RPMI7951 (cell line): ENCODE data around the gene FAM53A. TPM values are rescaled to one million over a fixed set of nuclear protein-coding genes. Genes with fewer than 3 reads are reported as not detected.
A peak's percentile ranks its signal among the peaks of the same experiment; 100 is the strongest.
"Not testable (repeated sequence)": the region's sequence is repeated elsewhere in the genome, so short reads cannot be mapped to it uniquely, and the experiment has no call there.

Experiments
- DNase-seq: peaks from one replicate; pipeline ENCODE4 v3.0.0-alpha.2; 2012; ENCODE audit warnings: low read depth
- total RNA-seq: library from RNA; depleted of rRNA; stranded (reverse); fragments of >200 nt; shearing (Covaris generic); gene quantifications from 2 replicates; pipeline ENCODE4 v1.2.3, GENCODE V29; 2014

Gene FAM53A
- total RNA-seq, 1 experiment from 2014 or later, result 1.1 TPM

DNA sequence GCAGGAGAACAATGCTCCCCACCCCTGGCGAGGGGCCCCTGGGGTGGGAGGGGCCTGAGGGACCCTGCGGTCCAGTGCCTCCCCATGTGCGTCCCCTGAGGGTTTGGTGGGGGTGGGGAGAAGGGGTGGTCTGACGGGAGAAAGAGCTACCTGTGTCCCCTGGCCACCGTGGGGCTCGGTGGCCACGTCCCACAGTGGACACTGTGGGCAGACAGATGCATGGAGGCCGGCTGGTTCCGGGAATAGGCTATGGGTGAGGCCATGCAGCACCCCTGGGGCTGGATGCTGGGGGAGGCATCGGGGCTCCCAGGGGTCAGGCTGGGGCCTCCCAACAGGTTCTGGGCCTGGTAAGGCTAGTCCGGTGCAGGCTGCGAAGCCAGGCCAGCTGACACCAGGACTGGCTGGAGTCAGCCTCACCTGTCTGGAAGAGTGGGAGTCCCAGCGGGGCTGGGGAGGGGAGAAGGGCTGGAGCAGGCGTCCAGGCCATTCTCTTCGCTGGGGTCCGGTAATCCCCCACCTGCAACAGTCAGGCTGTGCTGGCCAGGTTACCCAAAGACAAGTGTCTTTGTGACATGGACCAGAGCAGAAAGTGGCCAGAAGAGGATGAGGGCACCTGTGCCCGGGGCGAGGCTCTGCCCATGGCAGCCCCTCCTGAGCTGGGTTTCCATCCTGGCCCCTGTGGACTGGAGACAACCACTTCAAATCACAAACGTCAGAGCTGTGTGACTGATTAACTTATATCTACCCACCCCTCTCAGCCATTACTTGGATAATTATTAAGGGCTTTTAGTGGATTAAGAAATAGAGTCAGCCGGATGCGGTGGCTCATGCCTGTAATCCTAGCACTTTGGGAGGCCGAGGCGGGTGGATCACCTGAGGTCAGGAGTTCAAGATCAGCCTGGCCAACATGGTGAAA lies 1.4 kb upstream of the FAM53A start:
- DNase-seq, result no peak

DNA sequence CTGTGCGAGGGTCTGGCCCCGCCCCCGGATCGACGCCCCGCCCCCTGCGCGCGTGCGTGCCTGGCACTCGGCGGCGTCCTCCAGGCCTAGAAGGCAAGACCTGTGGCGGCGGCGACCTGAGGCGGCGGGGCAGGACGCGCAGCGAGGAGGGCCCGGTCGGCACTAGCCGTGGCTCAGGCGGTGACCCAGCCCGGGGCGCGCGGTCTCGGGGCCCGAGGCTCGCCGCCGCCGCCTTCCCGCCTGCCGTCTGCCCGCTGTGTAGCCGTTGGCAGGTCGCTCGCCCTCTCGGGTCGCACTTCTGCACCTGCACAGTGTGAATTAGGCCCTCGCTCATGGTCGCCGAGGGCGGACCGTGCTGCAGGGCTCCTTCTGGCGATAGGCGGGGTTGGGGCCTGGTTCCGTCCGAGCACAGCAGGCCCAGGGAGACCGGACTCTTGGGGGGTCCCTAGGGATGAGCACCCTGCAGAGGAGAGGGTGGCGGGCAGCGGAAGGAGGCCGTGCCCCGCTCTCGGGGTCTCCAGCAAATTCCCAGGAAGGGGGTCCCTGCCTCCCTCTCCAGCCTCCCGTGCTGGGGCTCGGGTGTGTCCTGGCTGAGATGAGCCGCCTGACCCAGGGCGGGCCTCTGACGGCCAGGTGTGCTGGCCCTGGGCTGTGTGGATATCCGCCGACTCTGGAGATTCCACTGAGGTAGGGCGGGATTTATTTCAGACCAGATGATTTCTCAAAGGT lies 557 bp upstream of the FAM53A start:
- no peak for DNase-seq

DNA sequence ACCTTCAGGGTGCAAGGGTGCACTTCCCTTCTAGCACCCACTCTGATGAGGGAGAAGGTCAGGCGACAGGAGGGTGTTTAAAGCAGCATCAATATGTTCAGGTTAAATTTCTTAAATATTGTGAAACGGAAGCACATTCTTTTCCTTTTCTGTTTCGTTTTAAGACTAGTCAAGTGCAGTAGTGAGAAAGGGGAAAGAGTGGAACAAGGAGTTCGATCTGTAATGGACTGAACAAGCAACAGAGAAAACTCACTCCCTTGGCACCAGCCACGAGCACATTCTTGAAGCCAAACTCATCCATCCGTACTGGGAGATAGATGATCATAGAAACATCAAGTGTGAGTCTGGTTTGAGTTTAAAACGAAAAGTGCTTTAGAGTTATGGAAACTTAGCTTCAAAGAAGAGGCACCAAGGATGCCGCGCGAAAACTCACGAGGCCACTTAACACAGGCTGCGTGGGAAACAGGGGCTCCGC lies 815 bp downstream of the FAM53A start:
- DNase-seq, result peak; percentile 71

DNA sequence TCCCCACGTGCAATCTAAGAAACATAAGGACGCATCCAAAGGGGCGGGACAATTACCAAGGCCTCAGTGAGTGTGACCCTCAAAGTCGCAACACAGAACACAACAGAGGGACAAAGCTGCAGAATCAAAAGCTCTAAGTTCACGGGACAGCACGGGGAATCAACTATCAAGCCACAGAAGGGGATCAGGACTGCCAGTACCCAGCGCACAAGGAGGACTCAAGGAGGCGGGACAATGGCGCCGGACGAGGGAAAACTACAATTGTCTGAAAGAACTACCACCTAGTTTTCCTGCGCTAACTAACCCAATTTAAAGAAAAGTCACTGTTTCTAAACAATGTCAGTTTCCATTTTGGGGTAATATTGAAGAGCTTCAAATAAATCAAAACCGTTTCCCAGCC lies 1.3 kb downstream of the FAM53A start:
- no peak for DNase-seq

DNA sequence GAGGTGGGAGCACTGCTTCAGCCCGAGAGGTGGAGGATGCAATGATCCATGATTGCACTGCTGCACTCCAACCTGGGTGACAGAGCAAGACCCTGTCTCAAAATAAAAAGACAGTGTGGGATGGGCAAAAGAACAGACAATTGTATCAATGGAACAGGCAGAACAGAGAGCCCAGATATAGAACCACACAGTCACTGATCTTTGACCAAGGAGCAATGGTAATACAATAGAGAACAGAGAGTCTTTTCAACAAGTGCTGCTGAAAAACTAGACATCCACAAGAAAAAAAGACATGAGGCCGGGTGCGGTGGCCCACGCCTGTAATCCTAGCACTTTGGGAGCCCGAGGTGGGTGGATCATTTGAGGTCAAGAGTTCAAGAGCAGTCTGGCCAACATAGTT lies 5.9 kb downstream of the FAM53A start:
- no peak for DNase-seq

DNA sequence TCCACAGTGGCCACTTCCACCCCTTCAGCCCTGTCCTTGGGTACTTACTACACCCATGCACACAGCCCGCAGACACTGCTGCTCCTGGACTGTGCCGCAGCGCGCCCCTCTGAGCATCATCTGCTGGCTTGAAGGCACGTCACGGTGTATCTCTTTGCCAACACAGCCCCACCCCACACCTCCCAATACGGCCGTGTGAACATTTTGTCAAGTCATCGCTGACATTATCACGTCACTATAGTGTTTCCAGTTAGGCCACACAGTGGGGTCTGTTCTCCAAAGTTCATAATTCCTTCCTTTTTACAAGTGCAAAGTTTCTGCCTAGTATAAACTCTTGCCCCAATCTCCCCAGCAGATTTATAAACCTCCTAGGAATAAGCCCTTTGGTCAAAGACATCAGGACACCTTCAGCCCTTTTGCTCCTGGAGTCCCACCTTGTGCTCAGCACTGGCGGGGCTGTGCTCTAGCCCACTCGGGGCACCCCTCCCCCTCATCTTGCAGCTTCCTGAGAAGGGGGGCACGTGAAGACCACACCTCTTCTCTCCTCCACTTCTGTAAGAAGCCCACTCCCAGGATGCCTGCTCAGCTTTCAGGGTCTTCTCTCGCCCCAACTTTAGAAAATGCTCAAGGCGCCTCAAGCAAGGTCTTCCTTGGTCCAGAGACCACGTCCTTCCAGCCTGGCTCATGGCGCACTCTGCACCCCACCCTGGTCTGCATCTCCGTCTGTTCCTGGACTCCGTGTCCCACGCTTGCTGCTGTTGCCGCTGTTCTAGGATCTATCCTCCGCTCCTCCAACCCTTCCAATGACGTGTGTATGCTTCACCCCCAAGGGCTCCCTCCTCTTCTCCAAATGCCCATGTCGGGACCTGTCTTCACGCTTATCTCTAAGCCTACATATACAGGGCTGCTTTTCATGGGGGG lies 7.2 kb downstream of the FAM53A start:
- no peak for DNase-seq

DNA sequence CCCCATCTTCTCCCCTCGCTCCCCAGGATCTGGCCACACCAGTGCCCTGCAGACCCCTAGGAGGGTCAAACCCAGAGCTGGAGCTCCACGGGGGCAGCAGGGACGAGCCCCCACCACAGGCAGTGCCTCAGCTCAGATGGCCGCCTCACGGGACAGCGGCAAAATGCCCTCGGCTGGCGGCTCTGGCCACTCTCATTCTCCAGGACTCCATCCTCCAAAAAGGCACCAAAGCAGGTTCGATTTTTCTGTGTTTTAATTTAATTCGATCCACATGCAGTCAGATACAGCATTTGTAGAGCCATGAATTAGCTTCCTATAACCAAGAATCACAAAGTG lies 8.3 kb downstream of the FAM53A start:
- DNase-seq, result no peak

DNA sequence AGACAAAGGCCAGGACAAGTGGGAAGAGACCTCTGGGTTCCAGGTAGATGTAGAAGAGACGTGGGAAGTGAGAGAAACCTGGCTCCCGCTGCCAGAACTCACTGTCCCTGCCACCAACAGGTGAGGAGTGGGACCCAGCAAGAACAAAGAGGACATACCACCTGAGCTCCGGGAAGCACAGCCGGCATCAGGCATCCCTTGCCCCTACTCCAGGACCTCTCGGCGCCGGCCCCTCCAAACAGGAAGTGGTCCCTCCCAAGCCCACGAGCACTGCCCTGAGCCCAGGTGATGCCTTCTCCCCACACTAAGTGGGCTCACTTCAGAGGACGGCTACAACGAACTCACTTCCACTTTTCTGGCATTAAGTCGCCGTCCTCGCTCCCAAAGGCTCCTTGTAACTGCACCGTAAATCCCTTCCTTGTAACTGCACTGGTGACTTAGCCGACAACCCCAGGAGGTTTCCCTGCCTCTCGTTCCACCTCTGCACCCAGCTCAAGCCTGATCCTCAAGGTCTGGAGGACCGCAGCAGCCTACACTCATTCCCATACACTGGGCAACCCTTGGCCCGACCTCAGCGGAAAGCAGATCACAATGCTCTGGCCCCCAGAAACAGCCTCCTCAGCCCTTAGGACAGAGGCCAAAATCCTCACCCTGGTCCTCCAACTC lies 8.8 kb downstream of the FAM53A start:
- DNase-seq, result no peak

DNA sequence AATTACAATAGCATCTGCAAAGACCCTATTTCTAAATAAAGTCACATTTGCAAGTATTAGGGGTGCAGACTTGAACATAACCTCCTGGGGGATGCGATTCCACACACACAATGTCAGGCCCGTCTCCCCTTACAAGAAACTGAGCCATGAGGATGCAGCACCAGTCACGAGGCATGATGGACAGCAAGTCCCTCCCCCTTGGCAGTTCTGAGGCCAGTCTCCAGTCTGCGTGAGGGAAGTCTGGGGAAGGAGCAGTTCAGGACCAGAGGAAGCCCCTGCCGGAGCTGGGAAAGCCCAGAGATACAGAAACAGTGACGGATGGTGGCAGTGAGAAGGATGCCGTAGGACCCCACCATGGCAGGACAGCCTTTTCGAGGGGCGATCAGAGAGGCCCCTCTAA lies 9.4 kb downstream of the FAM53A start:
- no peak for DNase-seq

DNA sequence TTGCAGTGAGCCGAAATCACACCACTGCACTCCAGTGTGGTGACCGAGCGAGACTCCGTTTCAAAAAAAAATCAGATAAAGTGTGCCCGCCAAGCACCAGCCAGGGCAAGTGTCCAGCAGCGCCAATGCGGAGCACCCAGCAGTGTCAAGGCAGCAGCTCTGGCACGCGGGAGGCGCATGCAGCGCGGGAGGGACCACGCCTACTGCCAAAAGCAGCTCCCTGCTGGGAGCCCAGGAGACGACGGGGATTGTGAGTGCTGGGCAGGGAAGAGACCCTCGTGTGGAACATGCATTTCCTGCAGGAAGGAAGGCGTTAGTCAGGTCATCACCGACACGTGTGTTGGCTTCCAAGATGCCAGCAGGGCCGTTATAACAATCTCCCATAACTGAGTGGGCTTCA lies 10.4 kb downstream of the FAM53A start:
- no peak for DNase-seq

DNA sequence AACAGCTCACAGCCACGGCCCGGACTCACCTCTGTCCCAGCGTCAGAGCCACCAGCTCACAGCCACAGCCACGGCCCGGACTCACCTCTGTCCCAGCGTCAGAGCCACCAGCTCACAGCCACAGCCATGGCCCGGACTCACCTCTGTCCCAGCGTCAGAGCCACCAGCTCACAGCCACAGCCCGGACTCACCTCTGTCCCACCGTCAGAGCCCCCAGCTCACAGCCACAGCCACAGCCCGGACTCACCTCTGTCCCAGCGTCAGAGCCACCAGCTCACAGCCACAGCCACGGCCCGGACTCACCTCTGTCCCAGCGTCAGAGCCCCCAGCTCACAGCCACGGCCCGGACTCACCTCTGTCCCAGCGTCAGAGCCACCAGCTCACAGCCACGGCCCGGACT lies 13.1 kb downstream of the FAM53A start:
- DNase-seq, result not testable (repeated sequence)

DNA sequence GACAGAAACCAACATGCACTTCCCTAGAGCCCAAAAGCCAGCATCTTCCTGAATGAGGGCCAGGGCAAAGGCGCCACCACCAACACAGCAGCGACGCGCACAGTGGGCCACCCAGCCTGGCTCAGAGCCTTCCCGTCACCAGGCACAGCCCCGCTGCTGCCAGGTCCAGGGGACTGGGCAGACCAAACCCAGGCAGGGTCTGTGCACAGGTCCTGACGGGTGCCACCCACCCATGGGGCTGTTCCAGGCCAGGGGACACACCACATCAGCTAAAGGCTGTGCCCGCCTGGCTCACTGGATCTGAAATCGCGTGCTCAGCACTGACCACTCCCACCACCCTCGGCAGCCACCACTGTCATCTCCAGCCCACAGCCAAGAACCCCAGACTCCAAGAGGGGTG lies 13.8 kb downstream of the FAM53A start:
- DNase-seq, result no peak

DNA sequence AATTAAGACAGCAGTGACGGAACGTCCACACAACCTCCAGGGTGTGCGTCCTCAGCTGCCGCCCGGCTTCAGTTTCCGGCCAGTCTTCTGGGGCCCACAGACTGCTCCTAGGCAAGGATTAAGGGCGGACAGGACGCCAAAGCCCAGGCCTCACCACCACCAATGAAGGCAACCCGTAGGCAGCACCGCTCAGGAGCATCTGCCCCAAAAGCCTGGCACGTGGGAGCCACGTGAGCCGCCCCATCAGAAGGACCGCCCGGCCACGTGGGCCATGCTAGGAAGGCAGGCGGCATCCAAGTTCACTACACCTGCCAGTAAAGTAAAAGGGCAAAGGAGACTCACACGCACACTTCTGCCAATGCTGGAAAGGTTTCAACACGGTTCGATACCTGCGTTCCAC lies 14.3 kb downstream of the FAM53A start:
- no peak for DNase-seq

DNA sequence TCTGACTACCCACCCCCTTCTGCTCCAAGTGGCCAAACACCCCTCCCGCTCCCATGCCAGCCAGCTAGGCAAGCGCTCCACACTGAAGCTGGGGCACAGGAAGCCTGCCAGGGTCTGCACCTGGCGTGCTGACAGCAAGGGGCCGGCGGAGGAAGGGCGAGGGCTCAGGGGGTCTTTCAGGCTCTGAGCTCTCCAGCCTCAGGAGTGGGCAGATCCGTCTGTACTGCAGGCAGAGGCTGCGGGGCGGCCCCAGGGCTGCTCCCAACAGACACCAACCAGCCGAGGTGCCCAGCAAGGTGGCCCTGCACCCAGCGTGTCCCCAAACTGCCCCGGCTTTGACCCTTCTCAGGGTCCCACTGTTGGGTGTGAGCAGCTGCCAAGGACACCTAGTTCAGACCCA lies 14.8 kb downstream of the FAM53A start:
- no peak for DNase-seq

DNA sequence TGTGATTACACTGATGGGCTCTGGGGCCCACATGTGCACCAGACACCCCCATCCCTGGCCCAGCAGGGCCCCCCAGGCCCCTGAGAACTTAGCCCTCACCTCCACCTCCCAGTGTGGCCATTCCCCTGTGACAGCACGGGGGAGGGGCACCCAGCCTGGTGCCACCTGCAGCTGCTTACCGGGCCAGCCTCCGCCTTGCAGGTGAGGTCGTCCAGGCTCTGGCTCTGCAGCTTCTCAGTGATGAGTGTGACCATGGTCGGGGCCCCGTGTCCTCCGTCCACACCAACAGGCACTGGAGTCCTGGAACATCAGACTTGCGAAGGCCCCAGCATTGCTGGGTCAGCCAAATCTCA lies 15.6 kb downstream of the FAM53A start:
- DNase-seq, result no peak

DNA sequence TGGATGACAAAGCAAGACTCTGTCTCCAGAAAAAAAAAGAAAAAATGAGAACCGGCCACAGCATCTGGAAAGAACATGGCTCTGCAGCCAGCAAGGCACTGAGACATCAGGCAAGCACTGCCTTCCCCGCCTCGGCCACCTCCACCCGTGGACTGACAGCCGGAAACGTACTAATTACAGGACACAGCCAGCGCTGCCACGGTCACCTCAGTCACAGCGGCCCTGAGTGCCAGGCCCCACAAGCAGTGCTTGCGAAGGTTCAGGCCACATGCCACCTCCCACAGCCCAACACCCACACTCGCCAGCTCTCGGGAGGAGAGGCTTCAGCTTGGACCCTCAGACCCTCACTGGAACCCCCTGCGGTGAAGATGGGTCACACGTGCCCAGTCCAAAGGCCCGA lies 16.8 kb downstream of the FAM53A start:
- no peak for DNase-seq

DNA sequence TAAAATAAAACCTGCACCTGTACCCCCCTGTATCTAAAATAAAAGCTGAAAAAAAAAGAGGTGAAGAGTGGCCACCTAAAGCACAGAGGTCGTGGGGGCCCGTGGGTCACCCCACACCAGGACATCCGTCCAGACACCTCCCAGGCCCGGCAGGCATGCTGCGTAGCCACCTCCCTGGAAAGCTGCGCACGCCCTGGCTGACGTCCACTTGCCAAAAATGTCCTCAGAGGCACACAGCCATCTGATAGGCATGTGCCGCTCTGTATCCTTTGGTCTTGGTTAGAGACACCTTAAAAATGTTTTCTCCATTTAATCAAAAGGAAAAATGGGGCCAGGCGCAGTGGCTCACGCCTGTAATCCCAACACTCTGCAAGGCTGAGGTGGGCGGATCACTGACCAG lies 17.7 kb downstream of the FAM53A start:
- no peak for DNase-seq

DNA sequence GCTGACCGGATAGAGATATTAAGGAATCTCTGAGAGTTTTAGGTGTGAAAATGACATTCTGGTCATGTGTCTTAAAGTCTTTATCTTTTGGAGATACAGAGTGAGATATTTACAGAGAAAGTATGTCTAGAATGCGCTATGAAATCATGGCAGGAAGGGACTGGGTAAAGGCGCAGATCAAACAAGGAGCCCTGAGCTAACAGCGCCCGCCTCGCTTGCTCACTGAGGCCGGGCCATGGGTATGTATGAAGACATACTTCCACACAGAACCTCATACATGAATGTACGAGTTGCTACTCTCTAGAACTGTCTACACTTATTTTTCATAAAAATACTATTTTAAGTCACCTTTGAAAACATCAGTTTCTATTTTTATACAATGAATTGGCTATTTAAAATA lies 20.0 kb downstream of the FAM53A start:
- no peak for DNase-seq

DNA sequence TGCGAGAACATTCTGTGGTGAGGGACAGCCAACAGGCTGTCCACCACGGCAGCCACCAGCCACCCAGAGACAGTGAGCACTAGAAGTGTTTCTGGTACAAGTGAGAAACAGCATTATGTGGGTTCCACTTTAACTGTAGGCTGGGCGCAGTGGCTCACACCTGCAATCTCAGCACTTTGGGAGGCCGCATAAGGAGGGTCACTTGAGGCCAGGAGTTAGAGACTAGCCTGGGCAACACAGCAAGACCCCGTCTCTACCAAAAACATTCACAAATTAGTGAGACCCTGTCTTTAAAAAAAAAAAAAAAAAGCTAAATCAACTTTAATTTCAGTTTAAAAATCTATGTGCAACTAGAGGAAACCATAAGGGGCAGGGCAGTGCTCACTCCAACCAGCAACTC lies 20.6 kb downstream of the FAM53A start:
- DNase-seq, result no peak

DNA sequence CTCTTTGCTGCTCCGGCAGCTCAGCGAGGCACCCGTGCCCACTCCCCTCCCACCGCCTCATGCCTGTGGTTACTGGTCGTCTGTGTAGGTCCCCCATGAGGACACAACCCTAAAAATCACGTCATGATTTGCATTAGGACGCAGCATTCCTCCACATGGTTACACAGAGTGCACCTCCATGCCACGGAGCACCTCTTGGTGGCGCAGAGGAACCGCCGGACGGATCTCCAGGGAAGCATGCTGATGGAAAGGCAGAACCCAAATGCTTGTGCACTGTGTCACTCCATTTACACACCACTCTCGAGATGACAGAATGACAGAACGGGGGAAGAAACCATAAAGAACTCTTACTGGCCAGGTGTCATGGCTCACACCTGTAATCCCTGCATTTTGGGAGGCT lies 22.4 kb downstream of the FAM53A start:
- DNase-seq, result no peak

DNA sequence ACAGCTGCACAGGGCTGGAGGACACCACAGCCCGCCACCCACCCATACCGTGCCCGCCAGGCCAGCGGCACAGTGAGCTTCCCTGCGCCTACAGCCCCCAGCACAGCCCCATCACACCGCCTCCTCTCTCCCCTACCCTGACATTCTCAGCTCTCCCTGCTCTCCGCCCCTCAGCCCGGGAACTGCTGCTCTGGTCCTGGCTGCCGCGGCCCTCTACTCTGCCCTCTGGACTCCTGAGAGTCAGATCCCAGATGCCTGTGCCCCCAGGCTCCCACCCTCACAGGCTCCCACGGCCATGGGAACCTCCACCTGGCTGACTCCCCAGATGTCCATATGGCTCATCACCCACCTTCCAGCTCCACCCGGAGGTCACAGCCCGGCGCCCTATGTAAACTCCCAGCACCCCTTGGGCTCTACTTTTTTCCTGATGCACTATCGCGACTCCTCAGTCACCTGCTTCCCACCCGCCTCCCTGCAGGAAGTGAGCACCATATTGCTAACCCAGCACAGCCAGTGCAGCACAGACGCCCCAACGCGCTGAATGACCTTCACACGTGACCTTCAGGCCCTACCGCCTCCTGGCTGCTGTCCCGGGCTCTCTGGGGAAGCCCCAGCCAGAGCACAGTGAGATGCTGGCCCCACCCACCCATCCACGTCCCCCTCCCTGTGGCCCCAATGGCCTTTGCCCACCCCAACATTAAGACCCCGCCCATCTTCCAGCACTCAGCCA lies 23.0 kb downstream of the FAM53A start:
- DNase-seq, result no peak
